ENCODE measurements around the gene ATP6V0C. TPM values are rescaled to one million over a fixed set of nuclear protein-coding genes. Genes with fewer than 3 reads are reported as not detected.

ATP6V0C gene
- total and polyA plus RNA-seq, 2 of the 8 experiments (the other 6 are each of a cell fraction or from before 2014, with no cell fraction given) = 125 to 176 TPM

DNA sequence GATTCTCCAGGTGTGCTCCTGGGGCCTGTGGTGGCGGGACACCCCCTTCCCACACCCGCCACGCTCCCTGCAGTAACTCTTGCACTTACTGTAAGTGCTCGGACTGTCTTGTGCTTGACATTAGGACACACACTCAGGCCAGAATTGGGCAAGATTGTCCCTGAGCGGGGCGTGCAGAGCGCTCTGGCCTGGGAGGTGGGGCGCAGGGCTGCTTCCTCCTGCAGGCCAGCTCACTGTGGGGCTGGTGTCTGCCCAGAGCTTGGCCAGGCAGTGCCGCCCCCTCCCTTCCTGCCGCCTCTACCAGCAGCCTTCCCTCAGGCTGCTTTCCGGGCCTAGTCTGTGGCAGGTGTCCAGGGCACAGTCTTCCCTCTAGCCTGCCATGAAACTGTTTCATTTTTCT, 6.1 kb upstream of the ATP6V0C start:
- WGBS, 2 experiments (ENCODE audit: extremely low coverage in 1 of 2, insufficient coverage in 1 of 2, insufficient read length in 1 of 2, insufficient replicate concordance in 2 of 2, low coverage in 1 of 2, low lambda C conversion rate in 2 of 2, missing lambda C conversion rate in 1 of 2) = 80% methylated on average over 11 of the region's 11 CpGs; no CpG with 5 or more reads in 1 of the 2 experiments
- H2BK20ac ChIP-seq (ENCODE audit: low read length) = no peak overlapping the region
- no peak for FAIRE-seq

More for the DNA sequence above, 6.1 kb upstream of the ATP6V0C start:
- Histone ChIP-seq H3K27me3 (replicated peaks in 1 of 4; ENCODE audit: control insufficient read depth in 3 of 4, extremely low read depth in 1 of 4, insufficient read depth in 3 of 4, low read length in 3 of 4) (peaks cover 0 to 3% (median 0%) of the 10 kb centered on the region in 4 experiments; a peak in 2 of 7 replicates), H3K9ac (replicated peaks in 1 of 4; ENCODE audit: extremely low read depth in 1 of 4, low read depth in 3 of 4, low read length in 3 of 4) (no peak overlapping the region), H3K36me3 (ENCODE audit: control insufficient read depth in 2 of 4, insufficient read depth in 4 of 4, low read length in 3 of 4) (no peaks in the 10 kb centered on the region), H3K4me2 (ENCODE audit: insufficient read depth in 1 of 2, low read depth in 2 of 2, low read length in 2 of 2) (no peak overlapping the region), H2BK5ac (ENCODE audit: low read depth, low read length) (no peak overlapping the region), H4K20me1 (replicated peaks in 1 of 2; ENCODE audit: control insufficient read depth in 1 of 2, insufficient read depth in 2 of 2, low read length in 2 of 2) (no peaks in the 10 kb centered on the region), H2BK12ac (ENCODE audit: low read depth, low read length) (no peak overlapping the region), H3K23ac (ENCODE audit: insufficient read length) (no peak overlapping the region), H3K18ac (ENCODE audit: extremely low read depth, low read length) (no peak overlapping the region), H2AFZ (ENCODE audit: low read length) (no peak overlapping the region), H3K9me3 (ENCODE audit: insufficient read depth in 2 of 2, low read depth in 1 of 2, low read length in 1 of 2) (no peaks in the 10 kb centered on the region), H2BK15ac (ENCODE audit: low read length) (no peak overlapping the region), H3K79me2 (ENCODE audit: control insufficient read depth in 1 of 2, insufficient read depth in 2 of 2, low read length in 2 of 2) (no peaks in the 10 kb centered on the region), H3K4me3 (ENCODE audit: extremely low read depth in 1 of 4, insufficient read depth in 2 of 4, low read depth in 3 of 4, low read length in 4 of 4) (no peak overlapping the region), H2BK120ac (replicated peaks; ENCODE audit: low read depth, low read length) (no peak overlapping the region), H3K56ac (replicated peaks; ENCODE audit: insufficient read length, low read depth, low read length) (no peak overlapping the region), H3K79me1 (ENCODE audit: low read depth, low read length) (peaks cover 2% of the 10 kb centered on the region; the same call in 1 of the 2 replicates), H4K8ac (ENCODE audit: extremely low read depth, insufficient read depth, low read length) (no peak overlapping the region; the same call in 1 of the 2 replicates), H4K5ac (ENCODE audit: insufficient read length, low read depth, low read length) (no peak overlapping the region), H2AK5ac (ENCODE audit: low read depth, low read length) (no peak overlapping the region), H4K91ac (replicated peaks; ENCODE audit: insufficient read length, low read length) (no peak overlapping the region), H3K14ac (ENCODE audit: insufficient read length) (no peak overlapping the region), H3K23me2 (ENCODE audit: low read depth, low read length) (no peaks in the 10 kb centered on the region; the same call in 1 of the 2 replicates), H3K4me1 (replicated peaks in 1 of 4; ENCODE audit: control insufficient read depth in 3 of 4, insufficient read depth in 4 of 4, low read length in 3 of 4) (peaks cover 1 to 15% (median 13%) of the 10 kb centered on the region in 4 experiments), H3K4ac (replicated peaks; ENCODE audit: insufficient read length, low read depth, low read length) (no peak overlapping the region), H3K27ac (ENCODE audit: low read depth, low read length) (no peak overlapping the region)
- TF ChIP-seq NANOG (IDR thresholded peaks at IDR 0.05; ENCODE audit: insufficient read depth, low read depth, low read length, poor library complexity, severe bottlenecking) = no peak
- no peak for TF ChIP-seq CBX5 (IDR thresholded peaks at IDR 0.05; ENCODE audit: low read depth, low read length)
- TF ChIP-seq, protein P1, sequence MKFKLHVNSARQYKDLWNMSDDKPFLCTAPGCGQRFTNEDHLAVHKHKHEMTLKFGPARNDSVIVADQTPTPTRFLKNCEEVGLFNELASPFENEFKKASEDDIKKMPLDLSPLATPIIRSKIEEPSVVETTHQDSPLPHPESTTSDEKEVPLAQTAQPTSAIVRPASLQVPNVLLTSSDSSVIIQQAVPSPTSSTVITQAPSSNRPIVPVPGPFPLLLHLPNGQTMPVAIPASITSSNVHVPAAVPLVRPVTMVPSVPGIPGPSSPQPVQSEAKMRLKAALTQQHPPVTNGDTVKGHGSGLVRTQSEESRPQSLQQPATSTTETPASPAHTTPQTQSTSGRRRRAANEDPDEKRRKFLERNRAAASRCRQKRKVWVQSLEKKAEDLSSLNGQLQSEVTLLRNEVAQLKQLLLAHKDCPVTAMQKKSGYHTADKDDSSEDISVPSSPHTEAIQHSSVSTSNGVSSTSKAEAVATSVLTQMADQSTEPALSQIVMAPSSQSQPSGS (IDR thresholded peaks at IDR 0.05; ENCODE audit: low read length) = no peak
- TF ChIP-seq PHF8 (conservative IDR thresholded peaks at IDR 0.05; ENCODE audit: low read depth, low read length) = no peak
- TF ChIP-seq POLR2A (IDR thresholded peaks at IDR 0.05; ENCODE audit: control extremely low read depth in 1 of 2, low read depth in 2 of 2, low read length in 2 of 2) = no peak
- TF ChIP-seq, protein P2, sequence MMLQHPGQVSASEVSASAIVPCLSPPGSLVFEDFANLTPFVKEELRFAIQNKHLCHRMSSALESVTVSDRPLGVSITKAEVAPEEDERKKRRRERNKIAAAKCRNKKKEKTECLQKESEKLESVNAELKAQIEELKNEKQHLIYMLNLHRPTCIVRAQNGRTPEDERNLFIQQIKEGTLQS (IDR thresholded peaks at IDR 0.05; ENCODE audit: insufficient read depth, low read depth, low read length) = no peak
- TF ChIP-seq NRF1 (IDR thresholded peaks at IDR 0.05; ENCODE audit: low read depth, low read length) = no peak
- no peak for TF ChIP-seq RAD21 (IDR thresholded peaks at IDR 0.05 in 1 of 2, conservative IDR thresholded peaks at IDR 0.05 in 1 of 2; ENCODE audit: low read depth in 2 of 2, low read length in 2 of 2)
- no peak for DNase-seq (ENCODE audit: low read depth in 1 of 2, low spot score in 2 of 2)
- CTCF ChIA-PET (ENCODE audit: partially characterized antibody) = interaction anchor here (0.6 to 1.7 kb wide), 3 partner anchors 37 to 672 kb away, joined by 3 to 4 read pairs (median 3); partner anchors contain the start of gene NTN3
- POLR2A ChIA-PET (ENCODE audit: partially characterized antibody) = interaction anchor here (0.6 to 1.2 kb wide), 3 partner anchors 23 to 68 kb away, joined by 3 to 4 read pairs (median 3); partner anchors contain the start of gene CEMP1

Measured in H1 (cell line).